GM19239 (cell line): Measurements from ENCODE around the gene LRRC51.

Experiments
- DNase-seq: peaks from one replicate; pipeline ENCODE4 v3.0.0; 2011; ENCODE audit warnings: low spot score; ENCODE audit not compliant: insufficient read length
- FAIRE-seq: peaks from 2 replicates; lab custom pipeline; 2011; peaks lifted over from hg19 to GRCh38; lab: Jason Lieb, UNC

The LRRC51 gene

DNA sequence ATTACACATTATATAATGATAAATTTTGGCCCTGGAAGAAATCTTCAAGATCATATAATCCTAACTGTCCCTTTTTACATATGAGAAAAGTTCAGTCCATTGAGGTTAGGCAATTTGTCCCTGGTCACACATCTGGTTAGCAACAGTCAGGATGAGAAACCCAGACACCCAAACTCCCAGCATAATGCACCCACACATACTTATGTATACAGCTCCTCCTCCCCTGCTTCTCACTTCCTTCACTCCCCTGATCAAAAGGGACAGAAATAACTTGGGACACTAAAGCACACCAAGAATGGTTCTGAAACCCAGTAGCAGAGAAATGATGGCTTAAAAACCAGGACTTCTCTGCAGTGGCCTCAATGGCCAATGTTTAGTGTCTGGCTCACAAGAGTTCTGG is 11.4 kb upstream of the LRRC51 start:
- FAIRE-seq (peak; percentile 14), DNase-seq (no peak)

GRCh38 chr11:72069787-72070251 is 10.8 kb upstream of the LRRC51 start:
- DNase-seq (no peak), FAIRE-seq (peak; percentile 81)

DNA sequence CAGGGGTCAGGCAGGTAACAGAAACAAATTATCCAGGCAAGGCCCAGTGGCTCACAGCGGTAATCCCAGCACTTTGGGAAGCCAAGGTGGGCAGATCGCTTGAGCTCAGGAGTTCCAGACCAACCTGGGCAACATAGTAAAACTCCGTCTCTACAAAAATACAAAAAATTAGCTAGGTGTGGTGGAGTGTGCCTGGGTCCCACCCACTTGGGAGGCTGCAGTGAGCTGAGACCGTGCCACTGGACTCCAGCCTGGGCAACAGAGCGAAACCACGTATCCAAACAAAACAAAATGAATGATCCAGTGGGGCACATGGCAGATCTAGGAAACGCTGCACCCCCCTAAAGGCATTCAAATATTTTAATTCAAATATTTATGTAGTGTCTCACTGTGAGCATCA is 10.2 kb upstream of the LRRC51 start:
- DNase-seq (no peak), FAIRE-seq (no peak)

DNA sequence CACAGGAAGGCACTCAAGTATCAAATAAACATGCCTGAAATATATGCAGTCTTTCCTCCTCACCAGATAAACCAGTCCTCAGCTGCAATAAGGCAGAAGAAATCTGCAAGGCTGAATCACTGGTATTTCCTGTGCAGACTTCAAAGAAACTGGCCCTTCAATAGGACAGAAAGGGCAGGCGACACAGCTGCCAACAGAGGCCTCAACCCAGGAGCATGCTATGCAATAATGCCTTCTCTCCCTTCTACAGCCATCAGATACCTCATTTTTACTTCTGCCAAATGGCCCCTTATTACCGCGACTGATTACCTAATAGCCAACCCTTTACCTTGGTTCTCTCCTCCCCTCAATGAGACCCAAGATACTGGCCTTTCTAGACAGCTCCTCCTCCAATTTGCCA is 8.3 kb upstream of the LRRC51 start:
- DNase-seq (no peak), FAIRE-seq (no peak)

GRCh38 chr11:72075109-72075508 is 5.5 kb upstream of the LRRC51 start:
- no peak for DNase-seq
- no peak for FAIRE-seq

DNA sequence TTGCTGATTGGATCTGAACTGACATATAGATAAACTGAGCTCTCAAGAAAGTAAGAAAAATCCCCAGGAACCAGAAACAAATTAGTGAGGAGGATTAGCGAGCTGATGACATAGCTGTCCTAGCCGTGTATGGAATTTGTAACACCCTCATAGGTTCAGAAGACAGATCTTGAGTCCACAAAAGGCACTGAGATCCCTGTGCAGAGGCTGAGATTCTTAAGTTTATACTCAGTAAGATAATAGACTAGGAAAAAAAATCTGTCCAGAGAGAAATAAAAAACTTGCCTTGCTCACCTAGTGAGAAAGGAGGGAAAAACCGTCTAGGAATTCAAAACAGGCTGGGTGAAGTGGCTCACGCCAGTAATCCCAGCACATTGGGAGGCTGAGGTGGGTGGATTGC is 4.9 kb upstream of the LRRC51 start:
- FAIRE-seq (no peak), DNase-seq (no peak)

DNA sequence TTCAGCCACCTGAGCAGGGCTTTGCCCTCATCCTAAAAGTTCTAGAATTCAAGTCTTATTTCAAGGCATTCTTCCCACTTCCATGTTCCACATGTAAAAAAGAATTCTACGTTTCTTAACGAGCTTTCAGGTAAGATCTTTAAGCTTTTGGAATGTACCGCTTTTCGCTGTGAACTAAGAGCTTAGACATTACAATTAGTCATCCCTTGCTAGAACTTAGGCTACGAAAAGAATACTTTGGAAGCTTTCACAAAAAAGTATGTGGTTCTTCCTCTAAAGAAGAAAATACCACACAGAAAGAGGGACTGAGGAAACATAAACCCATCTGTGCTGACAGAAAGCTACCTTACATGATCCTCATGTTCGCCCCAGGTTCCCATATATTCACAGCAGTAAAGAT is 2.2 kb upstream of the LRRC51 start:
- DNase-seq = no peak

DNA sequence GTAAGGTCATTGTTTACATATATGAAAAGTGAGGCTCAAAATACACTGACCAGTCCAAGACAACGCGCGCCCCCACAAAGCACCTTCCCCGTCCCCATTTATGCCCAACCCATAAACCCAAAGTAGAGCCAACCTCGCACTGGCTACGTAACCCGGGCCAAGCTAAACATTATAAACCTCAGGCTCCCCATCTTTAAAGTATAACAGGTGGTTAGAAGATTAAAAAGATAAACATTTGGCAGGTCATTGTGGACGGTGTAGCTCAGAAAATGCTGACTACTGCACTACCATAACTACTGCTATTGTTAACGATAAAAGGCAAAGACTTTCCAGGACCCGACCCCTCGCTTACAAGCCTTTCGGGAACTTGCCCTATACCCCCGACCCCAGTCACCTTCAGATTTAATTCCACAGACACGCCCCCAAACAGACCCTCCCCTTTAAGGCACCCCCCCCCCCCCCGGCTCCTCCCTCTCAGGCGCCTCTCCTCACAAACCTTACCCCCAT is 778 bp upstream of the LRRC51 start:
- FAIRE-seq = peak; percentile 40
- DNase-seq = no peak

More for the DNA sequence above, 2.2 kb upstream of the LRRC51 start:
- FAIRE-seq = no peak

DNA sequence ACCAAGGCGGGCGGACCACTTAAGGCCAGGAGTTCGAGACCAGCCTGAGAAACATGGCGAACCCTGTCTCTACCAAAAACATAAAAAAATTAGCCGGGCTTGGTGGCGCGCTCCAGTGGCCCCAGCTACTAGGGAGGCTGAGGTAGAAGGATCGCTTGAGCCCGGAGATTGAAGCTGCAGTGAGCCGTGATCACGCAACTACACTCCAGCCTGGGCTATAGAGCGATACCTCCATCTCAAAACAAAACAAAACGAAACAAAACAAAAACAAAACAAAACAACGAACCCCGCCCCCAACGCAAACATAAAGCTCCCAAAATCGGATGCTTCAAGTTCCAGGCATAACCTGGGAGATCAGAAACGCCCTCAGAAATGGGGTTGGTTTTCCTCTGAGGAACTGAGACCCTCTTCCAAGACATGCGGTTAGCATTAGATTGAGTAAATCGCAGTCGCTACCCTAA is 564 bp downstream of the LRRC51 start:
- FAIRE-seq = no peak
- no peak for DNase-seq

GRCh38 chr11:72081821-72082453 is 1.3 kb downstream of the LRRC51 start:
- no peak for FAIRE-seq

GRCh38 chr11:72083414-72083813 is 2.8 kb downstream of the LRRC51 start:
- FAIRE-seq (no peak), DNase-seq (no peak)

More at GRCh38 chr11:72081821-72082453, 1.3 kb downstream of the LRRC51 start:
- no peak for DNase-seq

GRCh38 chr11:72084076-72084475 is 3.4 kb downstream of the LRRC51 start:
- DNase-seq (no peak), FAIRE-seq (no peak)

- DNase-seq (no peak), FAIRE-seq (no peak)
These were observed 4.3 kb downstream of the LRRC51 start for GRCh38 chr11:72084965-72085364.

DNA sequence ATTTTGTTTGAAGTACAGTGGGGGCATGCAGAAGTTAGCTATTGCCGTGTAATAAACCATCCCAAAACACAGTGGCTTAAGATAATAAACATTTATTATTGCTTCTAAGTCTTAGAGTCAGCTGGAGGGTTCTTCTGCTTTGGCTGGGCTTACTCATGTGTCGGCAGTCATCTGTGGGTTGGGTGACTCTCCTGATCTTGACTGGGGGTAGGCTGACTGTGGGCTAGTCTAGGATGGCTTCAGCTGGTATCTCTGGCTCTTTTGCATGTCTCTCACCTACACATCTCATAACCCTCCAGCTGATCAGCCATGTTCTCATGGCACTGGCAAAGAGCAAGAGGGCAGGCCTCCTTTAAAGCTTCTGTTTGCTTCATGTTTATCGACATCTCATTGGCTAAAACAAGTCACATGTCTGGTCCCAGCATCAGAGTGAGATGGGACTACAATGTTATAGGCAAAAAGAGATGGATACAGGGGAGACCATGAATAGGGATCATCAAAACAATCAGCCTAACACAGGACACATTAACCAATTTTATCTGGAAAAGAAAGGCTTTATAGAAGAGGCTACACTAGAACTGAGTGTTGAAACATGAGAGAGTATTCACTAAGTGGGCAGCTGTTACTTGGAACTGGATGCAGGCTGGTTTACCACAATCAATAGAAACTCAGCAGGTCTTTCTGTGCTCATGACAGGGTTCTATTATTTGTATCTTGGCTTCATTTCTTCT is 5.1 kb downstream of the LRRC51 start:
- DNase-seq = no peak

DNA sequence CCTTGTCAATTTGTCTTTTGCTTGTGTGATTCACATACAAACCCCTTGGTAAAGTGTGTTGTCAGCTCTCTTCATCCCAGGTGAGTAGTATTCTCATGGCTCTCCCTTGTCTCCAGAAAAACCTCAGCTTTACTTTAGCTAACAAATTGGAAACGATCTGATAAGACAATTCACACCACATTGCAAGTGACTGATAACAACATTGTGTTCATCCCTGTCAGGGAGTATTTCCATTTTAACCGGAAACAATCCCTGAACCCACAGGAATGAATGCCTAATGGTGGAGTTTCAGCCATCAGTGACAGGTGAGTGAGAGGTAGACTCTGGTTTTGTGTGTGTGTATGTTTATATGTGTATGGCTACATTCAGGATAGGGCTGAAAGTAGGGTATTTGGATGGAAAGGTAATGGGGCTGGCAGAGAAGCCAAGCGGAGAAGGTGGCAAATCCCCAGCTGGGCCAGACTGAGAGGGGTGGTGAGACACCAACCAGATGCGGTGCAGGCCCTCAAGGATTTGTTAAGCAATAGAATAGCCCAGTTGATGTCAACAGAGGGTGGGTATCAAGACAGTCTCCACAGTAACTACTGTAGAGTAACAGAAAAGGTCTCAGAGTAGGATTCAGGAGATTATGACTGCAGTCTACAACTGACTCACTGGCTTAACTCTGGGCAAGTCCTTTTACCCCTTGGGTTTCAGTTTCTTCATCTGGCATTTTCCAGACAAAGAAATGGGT is 7.6 kb downstream of the LRRC51 start:
- DNase-seq = no peak
- FAIRE-seq = no peak

More for the DNA sequence above, 5.1 kb downstream of the LRRC51 start:
- FAIRE-seq = no peak

DNA sequence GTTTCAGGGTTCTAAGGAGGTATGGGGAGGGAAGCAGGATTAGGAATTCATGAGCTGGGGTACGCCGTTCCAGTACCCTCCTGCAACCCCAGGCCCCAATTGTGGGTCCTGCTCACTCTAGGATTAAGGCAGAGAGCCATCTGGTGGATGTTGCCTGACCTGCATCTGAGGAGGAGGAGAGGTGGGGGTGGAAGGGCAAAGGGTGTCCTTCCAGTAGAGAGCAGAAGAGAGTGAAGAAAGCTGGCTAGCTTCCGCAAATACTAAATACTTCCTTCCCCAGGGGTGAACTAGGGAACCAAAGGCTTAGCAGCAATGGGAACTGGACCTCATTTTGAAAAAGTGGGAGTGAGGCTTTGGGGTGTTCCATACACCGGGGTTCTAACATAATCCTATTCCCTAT is 10.6 kb downstream of the LRRC51 start:
- FAIRE-seq (peak; percentile 84), DNase-seq (peak; percentile 54)

DNA sequence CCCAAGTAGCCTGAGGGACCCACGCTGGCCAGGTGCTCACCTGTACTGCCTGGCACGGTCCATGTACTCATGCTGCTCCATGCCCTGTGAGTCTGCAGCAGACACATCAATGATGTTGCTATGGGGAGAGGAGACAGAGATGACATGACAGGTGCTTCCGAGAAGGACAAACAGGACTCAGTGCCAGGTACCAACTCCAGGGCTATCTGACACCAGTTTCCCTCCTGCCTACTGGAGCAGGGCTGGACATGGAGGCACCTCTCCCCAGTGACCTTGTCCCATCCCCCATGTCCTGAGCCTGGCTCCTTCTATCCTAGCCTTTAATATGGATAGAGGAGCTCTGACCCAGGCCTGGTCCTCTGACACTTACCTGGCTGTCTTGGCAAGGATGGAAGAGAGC is 18.1 kb downstream of the LRRC51 start:
- DNase-seq (no peak), FAIRE-seq (no peak)

- DNase-seq (no peak), FAIRE-seq (no peak)
These were observed 19.4 kb downstream of the LRRC51 start for GRCh38 chr11:72100009-72100408.

GRCh38 chr11:72100462-72100861 is 19.8 kb downstream of the LRRC51 start:
- no peak for DNase-seq

DNA sequence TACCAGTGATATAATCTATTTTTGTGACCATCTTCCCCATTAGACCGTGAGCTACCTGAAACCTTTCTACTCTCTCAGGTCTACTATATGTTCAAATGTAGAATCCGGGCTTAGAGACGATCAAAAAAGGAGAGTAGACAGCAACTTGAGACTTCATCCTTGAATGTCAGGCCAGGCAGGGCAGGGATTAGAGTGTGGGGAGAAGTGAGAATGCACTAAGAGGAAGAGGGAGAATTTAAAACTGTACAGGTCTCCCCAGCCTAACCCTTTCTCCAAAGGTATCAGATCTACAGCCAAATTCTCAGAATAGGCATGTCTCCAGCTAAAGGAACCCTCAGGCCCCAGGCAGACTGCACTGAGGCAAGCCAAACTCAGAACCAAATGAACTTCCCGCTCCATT is 21.5 kb downstream of the LRRC51 start:
- DNase-seq (no peak), FAIRE-seq (peak; percentile 45)

More at GRCh38 chr11:72100462-72100861, 19.8 kb downstream of the LRRC51 start:
- no peak for FAIRE-seq

GRCh38 chr11:72102631-72102945 is 21.9 kb downstream of the LRRC51 start:
- no peak for DNase-seq
- FAIRE-seq = peak; percentile 74
